Mesothelial cell of epicardium (in vitro differentiated cells): ENCODE measurements around the gene NMRK2. TPM values are rescaled to one million over a fixed set of nuclear protein-coding genes. Genes with fewer than 3 reads are reported as not detected.
"Not testable (repeated sequence)": the region's sequence is repeated elsewhere in the genome, so short reads cannot be mapped to it uniquely, and the experiment has no call there.

Experiments
- DNase-seq, 2 experiments: peaks; one replicate each; pipeline ENCODE4 v3.0.0; 2021; ENCODE audit warnings: low spot score in 2 of 2; ENCODE audit not compliant: unreplicated experiment in 2 of 2
- H3K27ac Mint-ChIP-seq: 2 replicates; pipeline ENCODE4 v1.8.0; 2021; ENCODE audit warnings: mixed read lengths
- H3K27me3 Mint-ChIP-seq: 2 replicates; pipeline ENCODE4 v1.8.0; 2021; ENCODE audit warnings: low read depth, mixed read lengths
- H3K36me3 Mint-ChIP-seq: 2 replicates; pipeline ENCODE4 v1.8.0; 2021; ENCODE audit warnings: mixed read lengths
- H3K4me1 Mint-ChIP-seq: 2 replicates; pipeline ENCODE4 v1.8.0; 2021; ENCODE audit warnings: mixed read lengths
- H3K4me3 Mint-ChIP-seq: 2 replicates; pipeline ENCODE4 v1.8.0; 2021; ENCODE audit warnings: mild to moderate bottlenecking, moderate library complexity, mixed read lengths
- H3K9me3 Mint-ChIP-seq: 2 replicates; pipeline ENCODE4 v1.8.0; 2021; ENCODE audit warnings: mixed read lengths
- total RNA-seq: library from RNA; stranded (reverse); gene quantifications from 3 replicates; pipeline ENCODE4 v1.2.1, GENCODE V29; 2021
- TF ChIP-seq, protein P1 (sequence below): fragments of 200-600 bp; sonication (generic); IDR thresholded peaks from one replicate; pipeline ENCODE4 v1.5.0; 2021; ENCODE audit warnings: antibody characterized with exemption; ENCODE audit not compliant: unreplicated experiment

The NMRK2 gene
- total RNA-seq, 1 donor from 2014 or later: not detected

DNA sequence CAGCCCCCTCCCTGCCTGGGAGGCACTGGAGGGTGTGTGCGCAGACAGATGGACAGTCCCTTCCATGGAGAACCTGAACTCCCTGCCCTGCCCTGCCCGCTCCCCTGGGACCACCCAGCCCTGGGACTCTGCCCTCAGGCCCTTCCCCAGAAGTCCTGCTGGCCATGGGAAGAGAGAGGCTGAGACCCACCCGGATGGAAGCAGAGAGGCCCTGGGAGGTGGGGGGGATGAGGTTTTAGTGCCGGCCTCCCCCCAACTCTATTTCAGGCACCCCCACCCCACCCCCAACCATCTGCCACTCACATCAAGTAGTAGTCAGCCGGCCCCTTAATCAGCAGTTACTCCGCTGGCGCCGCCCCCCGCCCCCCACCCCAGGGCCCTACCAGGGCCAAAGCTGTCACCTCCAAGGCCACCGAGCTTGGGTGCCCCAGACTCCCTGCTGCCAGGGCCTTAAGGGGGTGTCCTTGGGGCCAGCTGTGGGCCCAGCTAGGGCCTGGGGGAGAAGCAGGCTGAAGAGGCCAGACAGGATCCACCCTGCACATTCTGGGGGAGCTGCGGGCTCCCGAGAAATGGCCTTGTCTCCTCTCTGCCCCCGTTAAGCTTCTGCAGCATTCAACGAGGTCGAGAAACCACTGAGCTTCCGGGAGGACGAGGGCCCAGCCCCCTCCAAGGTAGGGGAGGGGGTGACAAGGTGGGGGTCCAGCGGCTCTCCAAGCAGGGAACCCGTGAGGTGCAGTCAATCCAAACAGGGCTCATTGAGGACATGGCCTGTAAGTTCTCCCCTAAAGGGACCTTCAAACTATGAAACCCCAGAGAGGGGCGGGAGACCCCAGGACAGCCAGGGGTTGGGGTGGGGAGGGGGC, 17.4 kb downstream of the NMRK2 start:
- H3K4me1 Mint-ChIP-seq: peaks cover 6% of the 10 kb centered on the region
- DNase-seq: no peak
- TF ChIP-seq, protein P1, sequence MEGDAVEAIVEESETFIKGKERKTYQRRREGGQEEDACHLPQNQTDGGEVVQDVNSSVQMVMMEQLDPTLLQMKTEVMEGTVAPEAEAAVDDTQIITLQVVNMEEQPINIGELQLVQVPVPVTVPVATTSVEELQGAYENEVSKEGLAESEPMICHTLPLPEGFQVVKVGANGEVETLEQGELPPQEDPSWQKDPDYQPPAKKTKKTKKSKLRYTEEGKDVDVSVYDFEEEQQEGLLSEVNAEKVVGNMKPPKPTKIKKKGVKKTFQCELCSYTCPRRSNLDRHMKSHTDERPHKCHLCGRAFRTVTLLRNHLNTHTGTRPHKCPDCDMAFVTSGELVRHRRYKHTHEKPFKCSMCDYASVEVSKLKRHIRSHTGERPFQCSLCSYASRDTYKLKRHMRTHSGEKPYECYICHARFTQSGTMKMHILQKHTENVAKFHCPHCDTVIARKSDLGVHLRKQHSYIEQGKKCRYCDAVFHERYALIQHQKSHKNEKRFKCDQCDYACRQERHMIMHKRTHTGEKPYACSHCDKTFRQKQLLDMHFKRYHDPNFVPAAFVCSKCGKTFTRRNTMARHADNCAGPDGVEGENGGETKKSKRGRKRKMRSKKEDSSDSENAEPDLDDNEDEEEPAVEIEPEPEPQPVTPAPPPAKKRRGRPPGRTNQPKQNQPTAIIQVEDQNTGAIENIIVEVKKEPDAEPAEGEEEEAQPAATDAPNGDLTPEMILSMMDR: no peak

DNA sequence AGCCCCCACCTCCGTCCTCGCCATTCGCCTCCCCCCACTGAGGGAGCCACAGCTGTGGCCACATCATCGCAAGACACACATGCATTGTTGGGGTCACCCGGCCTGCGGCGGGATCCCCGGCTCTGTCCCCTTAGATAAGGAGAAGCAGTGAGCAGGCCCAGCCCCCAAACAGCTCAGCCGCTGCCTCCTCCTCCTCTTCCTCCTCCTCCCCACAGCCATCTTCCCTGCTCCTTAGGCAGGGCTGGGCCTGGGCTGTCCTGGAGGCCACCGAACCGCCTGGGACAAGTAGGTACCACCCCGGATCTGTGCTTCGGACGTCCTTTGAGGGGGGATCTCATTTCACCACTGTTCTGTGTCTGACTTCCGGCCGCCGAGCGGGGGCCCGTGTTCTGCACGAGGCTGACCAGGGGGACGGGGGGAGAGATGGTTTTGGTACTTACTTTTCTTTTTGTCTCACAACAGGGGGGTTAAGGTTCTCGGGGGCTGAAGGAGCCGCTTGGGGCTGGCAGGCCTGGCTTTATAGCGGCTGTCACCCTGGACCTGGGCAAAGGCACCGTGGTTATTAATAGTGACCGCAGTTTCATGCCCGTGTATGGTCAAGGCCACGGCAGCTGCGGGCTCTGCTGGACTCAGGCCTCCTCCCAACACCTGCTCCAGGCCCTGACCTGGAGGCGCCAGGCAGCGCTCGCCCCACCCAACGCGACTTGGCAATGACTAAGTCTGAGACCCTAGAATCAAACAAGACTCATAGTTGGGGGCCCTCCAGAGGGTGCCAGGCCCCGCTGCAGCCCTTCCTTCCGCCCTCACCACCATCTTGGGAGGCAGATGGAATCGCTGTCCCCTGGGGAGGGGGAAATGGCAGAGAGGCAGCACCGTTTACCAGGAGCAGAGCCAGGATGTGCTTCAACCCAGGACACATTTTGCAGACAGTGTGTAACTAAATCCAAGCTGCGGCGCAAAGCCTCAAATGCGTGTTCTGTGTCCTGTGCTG, 18.3 kb downstream of the NMRK2 start:
- no peaks in the 10 kb centered on the region for H3K36me3 Mint-ChIP-seq
- H3K4me3 Mint-ChIP-seq: no peak overlapping the region
- DNase-seq: no peak
- no peaks in the 10 kb centered on the region for H3K27me3 Mint-ChIP-seq
- TF ChIP-seq, protein P1: no peak
- H3K27ac Mint-ChIP-seq: peak overlapping the region; percentile 34
- no peaks in the 10 kb centered on the region for H3K9me3 Mint-ChIP-seq
- H3K4me1 Mint-ChIP-seq: peaks cover 6% of the 10 kb centered on the region

More for the DNA sequence above, 17.4 kb downstream of the NMRK2 start:
- Mint-ChIP-seq H3K4me3 (no peak overlapping the region), H3K27ac (no peak overlapping the region), H3K36me3 (no peaks in the 10 kb centered on the region), H3K9me3 (no peaks in the 10 kb centered on the region), H3K27me3 (no peaks in the 10 kb centered on the region)

DNA sequence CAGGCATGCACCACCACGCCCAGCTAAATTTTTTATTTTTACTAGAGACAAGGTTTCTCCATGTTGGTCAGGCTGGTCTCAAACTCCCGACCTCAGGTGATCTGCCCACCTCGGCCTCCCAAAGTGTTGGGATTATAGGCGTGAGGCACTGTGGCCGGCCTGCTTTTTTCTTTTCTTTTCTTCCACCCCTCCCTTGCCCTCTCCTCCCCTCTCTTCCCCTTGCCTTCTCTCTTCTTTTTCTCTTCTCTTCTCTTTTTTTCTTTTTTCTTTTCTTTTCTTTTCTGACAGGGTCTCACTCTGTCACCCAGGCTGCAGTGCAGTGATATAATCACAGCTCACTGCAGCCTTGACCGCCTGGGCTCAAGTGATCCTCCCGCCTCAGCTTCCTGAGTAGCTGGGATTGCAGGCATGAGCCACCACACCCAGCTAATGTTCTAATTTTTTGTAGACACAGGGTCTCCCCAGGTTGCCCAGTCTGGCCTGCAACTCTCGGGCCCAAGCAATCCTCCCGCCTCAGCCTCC, 19.9 kb downstream of the NMRK2 start:
- H3K9me3 Mint-ChIP-seq, H3K27me3 Mint-ChIP-seq, H3K4me3 Mint-ChIP-seq, DNase-seq, H3K4me1 Mint-ChIP-seq, H3K36me3 Mint-ChIP-seq: not testable (repeated sequence)
- peak overlapping the region; percentile 34 for H3K27ac Mint-ChIP-seq

DNA sequence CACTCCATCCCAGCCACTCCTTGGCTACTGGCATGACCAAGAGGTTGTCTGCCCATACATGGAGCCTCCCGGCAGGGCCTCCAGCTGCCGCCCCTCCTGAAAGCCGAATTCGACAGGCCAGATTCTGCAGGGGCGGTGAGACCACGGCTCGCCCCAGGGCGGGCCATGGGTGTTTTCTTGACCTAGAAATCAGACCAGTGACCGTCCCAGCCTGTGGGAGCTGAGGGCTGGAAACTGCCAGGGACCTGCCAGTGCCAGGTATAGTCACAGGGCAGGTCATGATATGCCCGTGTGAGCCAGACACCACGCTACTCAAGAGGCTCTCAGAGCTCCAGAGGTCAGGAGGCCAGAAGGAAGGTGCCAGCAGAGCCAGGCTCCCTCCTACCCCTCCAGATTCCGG, 21.2 kb downstream of the NMRK2 start:
- H3K27ac Mint-ChIP-seq: no peak overlapping the region
- DNase-seq: no peak
- H3K4me1 Mint-ChIP-seq: peaks cover 6% of the 10 kb centered on the region
- no peaks in the 10 kb centered on the region for H3K9me3 Mint-ChIP-seq
- no peak overlapping the region for H3K4me3 Mint-ChIP-seq
- peaks cover 3% of the 10 kb centered on the region for H3K36me3 Mint-ChIP-seq
- H3K27me3 Mint-ChIP-seq: no peaks in the 10 kb centered on the region
- TF ChIP-seq, protein P1: no peak

DNA sequence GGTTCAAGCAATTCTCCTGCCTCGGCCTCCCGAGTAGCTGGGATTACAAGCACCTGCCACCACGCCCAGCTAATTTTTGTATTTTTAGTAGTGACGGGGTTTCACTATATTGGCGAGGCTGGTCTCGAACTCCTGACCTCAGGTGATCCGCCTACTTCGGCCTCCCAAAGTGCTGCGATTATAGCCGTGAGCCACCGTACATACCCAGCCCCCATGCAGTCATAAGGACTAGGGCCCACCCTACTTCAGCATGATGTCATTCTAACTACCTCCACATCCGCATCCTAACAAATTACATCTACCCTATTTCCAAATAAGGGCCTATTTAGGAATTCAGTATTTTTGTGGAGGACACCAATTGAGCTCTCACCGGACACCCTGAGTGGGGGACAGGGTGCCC, 22.4 kb downstream of the NMRK2 start:
- H3K9me3 Mint-ChIP-seq, H3K36me3 Mint-ChIP-seq, H3K27me3 Mint-ChIP-seq, DNase-seq, H3K27ac Mint-ChIP-seq, H3K4me3 Mint-ChIP-seq, H3K4me1 Mint-ChIP-seq: not testable (repeated sequence)

DNA sequence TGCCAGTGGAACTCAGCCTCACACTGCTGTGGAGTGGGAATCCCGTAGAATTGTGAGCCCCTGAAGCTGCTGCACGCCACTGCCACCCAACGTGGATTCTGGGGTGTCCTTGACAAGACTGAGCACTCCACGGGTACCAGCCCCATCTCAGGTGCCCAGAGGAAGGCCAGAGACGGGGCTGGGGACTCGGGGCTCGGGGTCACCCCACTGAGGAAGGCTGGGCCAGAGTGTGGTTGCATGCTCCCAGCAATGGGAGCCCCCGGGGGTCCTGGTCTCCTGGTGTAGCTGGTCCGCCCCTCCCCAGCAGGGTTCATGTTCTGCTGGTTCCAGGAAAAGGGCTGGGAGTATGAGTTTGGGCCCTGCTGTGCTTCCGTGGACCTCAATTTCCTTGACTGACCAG, 22.8 kb downstream of the NMRK2 start:
- Mint-ChIP-seq H3K36me3 (peaks cover 6% of the 10 kb centered on the region), H3K27me3 (no peaks in the 10 kb centered on the region), H3K9me3 (no peaks in the 10 kb centered on the region), H3K4me3 (no peak overlapping the region), H3K4me1 (peaks cover 6% of the 10 kb centered on the region), H3K27ac (no peak overlapping the region)
- TF ChIP-seq, protein P1: no peak
- no peak for DNase-seq
